Astrocyte (in vitro differentiated cells and primary cell): Measurements from ENCODE around the gene MEPE.
A peak's percentile ranks its signal among the peaks of the same experiment; 100 is the strongest.

Experiments
- EZH2 ChIP-seq: IDR thresholded peaks from 2 replicates; pipeline ENCODE4 v1.6.1; 2012; ENCODE audit warnings: mild to moderate bottlenecking, low read length, inconsistent platforms; ENCODE audit not compliant: insufficient read depth
- TF ChIP-seq, protein P1 (sequence below): IDR thresholded peaks from 2 replicates; pipeline ENCODE4 v1.5.1; 2011; ENCODE audit warnings: low read depth, mild to moderate bottlenecking, inconsistent platforms, low read length, moderate library complexity; ENCODE audit not compliant: insufficient read depth

DNA sequence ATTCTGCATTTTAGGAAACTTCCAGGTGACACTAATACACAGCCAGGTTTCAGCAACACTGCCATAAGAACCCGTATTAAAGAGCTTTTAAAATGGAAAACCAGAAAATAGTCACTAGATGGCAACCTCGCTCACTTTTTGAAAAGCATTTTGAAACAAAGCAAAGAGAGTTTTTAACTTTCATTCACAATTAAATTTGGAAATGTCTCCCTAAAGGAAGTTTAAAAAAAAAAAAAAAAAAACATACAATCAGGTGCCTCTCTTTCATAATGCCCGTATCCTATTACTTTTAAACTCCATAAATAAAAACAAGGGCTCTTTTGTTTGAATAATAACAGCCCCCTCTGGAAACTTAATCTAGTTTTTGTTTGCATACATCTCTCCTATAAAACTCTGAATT lies 20.3 kb downstream of the MEPE start:
- TF ChIP-seq, protein P1, sequence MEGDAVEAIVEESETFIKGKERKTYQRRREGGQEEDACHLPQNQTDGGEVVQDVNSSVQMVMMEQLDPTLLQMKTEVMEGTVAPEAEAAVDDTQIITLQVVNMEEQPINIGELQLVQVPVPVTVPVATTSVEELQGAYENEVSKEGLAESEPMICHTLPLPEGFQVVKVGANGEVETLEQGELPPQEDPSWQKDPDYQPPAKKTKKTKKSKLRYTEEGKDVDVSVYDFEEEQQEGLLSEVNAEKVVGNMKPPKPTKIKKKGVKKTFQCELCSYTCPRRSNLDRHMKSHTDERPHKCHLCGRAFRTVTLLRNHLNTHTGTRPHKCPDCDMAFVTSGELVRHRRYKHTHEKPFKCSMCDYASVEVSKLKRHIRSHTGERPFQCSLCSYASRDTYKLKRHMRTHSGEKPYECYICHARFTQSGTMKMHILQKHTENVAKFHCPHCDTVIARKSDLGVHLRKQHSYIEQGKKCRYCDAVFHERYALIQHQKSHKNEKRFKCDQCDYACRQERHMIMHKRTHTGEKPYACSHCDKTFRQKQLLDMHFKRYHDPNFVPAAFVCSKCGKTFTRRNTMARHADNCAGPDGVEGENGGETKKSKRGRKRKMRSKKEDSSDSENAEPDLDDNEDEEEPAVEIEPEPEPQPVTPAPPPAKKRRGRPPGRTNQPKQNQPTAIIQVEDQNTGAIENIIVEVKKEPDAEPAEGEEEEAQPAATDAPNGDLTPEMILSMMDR, result peak; percentile 39
- no peak for TF ChIP-seq EZH2
